ENCODE results near the gene CHRM5. TPM values are rescaled to one million over a fixed set of nuclear protein-coding genes. Genes with fewer than 3 reads are reported as not detected.

CHRM5 gene
- total and polyA plus RNA-seq, 2 of the 8 experiments (the other 6 are each of a cell fraction or from before 2014, with no cell fraction given), result not detected

DNA sequence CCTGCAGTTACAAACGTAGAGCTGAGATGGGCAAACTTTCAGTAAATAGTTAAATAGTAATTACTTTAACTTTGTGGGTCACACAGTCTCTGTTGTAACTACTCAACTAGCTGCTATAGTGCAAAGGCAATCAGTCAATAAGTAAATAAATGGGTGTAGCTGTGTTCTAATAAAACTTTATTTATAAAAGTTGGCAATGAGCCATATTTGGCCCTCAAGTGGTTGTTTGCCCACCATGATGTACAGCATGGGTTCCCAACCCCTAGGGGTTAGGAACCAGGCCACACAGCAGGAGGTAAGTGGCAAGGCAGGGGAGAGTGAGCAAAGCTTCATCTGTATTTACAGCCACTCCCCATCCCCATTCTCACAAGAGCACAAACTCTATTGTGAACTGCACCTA, 44.9 kb upstream of the CHRM5 start:
- H3K56ac ChIP-seq (replicated peaks; ENCODE audit: insufficient read length, low read depth, low read length), result no peak overlapping the region
- H3K4me2 ChIP-seq (ENCODE audit: insufficient read depth in 1 of 2, low read depth in 2 of 2, low read length in 2 of 2), result no peak overlapping the region
- H3K14ac ChIP-seq (ENCODE audit: insufficient read length), result no peak overlapping the region
- H3K18ac ChIP-seq (ENCODE audit: extremely low read depth, low read length), result no peak overlapping the region
- H3K4me3 ChIP-seq (ENCODE audit: extremely low read depth in 1 of 4, insufficient read depth in 2 of 4, low read depth in 3 of 4, low read length in 4 of 4), result no peak overlapping the region
- H4K91ac ChIP-seq (replicated peaks; ENCODE audit: insufficient read length, low read length), result no peak overlapping the region
- H2BK5ac ChIP-seq (ENCODE audit: low read depth, low read length), result no peak overlapping the region
- no peaks in the 10 kb centered on the region; the same call in 1 of the 2 replicates for H3K23me2 ChIP-seq (ENCODE audit: low read depth, low read length)
- peaks cover 0 to 8% of the 10 kb centered on the region in 2 experiments; a peak in 1 of 4 replicates for H3K9me3 ChIP-seq (ENCODE audit: insufficient read depth in 2 of 2, low read depth in 1 of 2, low read length in 1 of 2)
- H3K4me1 ChIP-seq (replicated peaks in 1 of 4; ENCODE audit: control insufficient read depth in 3 of 4, insufficient read depth in 4 of 4, low read length in 3 of 4), result no peaks in the 10 kb centered on the region; a peak in 1 of 7 replicates
- no peak for DNase-seq (ENCODE audit: low read depth in 1 of 2, low spot score in 2 of 2)
- ChIA-PET POLR2A (ENCODE audit: partially characterized antibody) (no interaction called here), CTCF (ENCODE audit: partially characterized antibody) (interaction anchor here (0.9 to 1.1 kb wide), 3 partner anchors 10 to 41 kb away, joined by 3 to 6 read pairs (median 5); no protein-coding TSS in a partner anchor)
- H3K27me3 ChIP-seq (replicated peaks in 1 of 4; ENCODE audit: control insufficient read depth in 3 of 4, extremely low read depth in 1 of 4, insufficient read depth in 3 of 4, low read length in 3 of 4), result no peaks in the 10 kb centered on the region
- H2BK120ac ChIP-seq (replicated peaks; ENCODE audit: low read depth, low read length), result no peak overlapping the region
- no peak overlapping the region for H2AK5ac ChIP-seq (ENCODE audit: low read depth, low read length)
- no peak overlapping the region for H2BK12ac ChIP-seq (ENCODE audit: low read depth, low read length)
- no peak overlapping the region for H3K27ac ChIP-seq (ENCODE audit: low read depth, low read length)
- no peak overlapping the region for H4K8ac ChIP-seq (ENCODE audit: extremely low read depth, insufficient read depth, low read length)
- H4K20me1 ChIP-seq (replicated peaks in 1 of 2; ENCODE audit: control insufficient read depth in 1 of 2, insufficient read depth in 2 of 2, low read length in 2 of 2), result no peaks in the 10 kb centered on the region
- WGBS, 2 experiments (ENCODE audit: extremely low coverage in 1 of 2, insufficient coverage in 1 of 2, insufficient read length in 1 of 2, insufficient replicate concordance in 2 of 2, low coverage in 1 of 2, low lambda C conversion rate in 2 of 2, missing lambda C conversion rate in 1 of 2), result 91% methylated on average over 1 of the region's 1 CpG; no CpG with 5 or more reads in 1 of the 2 experiments
- no peaks in the 10 kb centered on the region for H3K79me2 ChIP-seq (ENCODE audit: control insufficient read depth in 1 of 2, insufficient read depth in 2 of 2, low read length in 2 of 2)
- no peaks in the 10 kb centered on the region; the same call in 1 of the 2 replicates for H3K79me1 ChIP-seq (ENCODE audit: low read depth, low read length)
- H3K9ac ChIP-seq (replicated peaks in 1 of 4; ENCODE audit: extremely low read depth in 1 of 4, low read depth in 3 of 4, low read length in 3 of 4), result no peak overlapping the region
- FAIRE-seq, result no peak
- no peak overlapping the region for H4K5ac ChIP-seq (ENCODE audit: insufficient read length, low read depth, low read length)
- no peak overlapping the region for H2AFZ ChIP-seq (ENCODE audit: low read length)
- H2BK15ac ChIP-seq (ENCODE audit: low read length), result no peak overlapping the region
- H3K4ac ChIP-seq (replicated peaks; ENCODE audit: insufficient read length, low read depth, low read length), result no peak overlapping the region
- H3K23ac ChIP-seq (ENCODE audit: insufficient read length), result no peak overlapping the region
- no peaks in the 10 kb centered on the region for H3K36me3 ChIP-seq (ENCODE audit: control insufficient read depth in 2 of 4, insufficient read depth in 4 of 4, low read length in 3 of 4)
- H2BK20ac ChIP-seq (ENCODE audit: low read length), result no peak overlapping the region
- TF ChIP-seq EGR1 (IDR thresholded peaks at IDR 0.05; ENCODE audit: borderline replicate concordance, low read depth, low read length) (no peak), SP2 (IDR thresholded peaks at IDR 0.05; ENCODE audit: low read length) (no peak)
